Measurements from ENCODE around the gene RNF130.
"Not testable (repeated sequence)": the region's sequence is repeated elsewhere in the genome, so short reads cannot be mapped to it uniquely, and the experiment has no call there.

RNF130 gene

DNA sequence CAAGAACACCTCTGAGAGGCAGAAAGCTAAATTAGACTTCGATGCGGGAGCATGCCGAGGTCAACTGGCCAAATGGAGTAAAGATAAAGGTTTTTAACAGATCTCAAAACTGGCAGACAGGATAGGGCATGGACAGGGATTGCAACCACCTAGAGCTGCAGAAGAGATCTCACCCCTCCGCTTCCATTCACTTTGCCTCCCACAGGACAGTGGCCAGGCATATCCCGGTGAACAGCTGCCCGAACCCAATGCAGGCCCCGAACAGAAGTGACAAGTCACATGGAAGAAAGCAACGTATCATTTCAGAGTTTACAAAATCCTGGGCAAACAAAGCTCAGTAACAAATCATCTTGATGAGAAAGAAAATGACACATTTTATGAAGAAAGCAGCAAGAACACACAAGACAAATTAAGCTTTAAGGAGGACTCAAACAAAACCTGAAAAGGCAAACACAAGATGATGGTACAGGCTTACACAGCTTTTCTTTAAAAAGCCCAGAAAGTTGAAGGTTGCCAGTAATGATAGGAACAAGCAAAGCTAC is 18.4 kb downstream of the RNF130 start:
- no peak for DNase-seq

DNA sequence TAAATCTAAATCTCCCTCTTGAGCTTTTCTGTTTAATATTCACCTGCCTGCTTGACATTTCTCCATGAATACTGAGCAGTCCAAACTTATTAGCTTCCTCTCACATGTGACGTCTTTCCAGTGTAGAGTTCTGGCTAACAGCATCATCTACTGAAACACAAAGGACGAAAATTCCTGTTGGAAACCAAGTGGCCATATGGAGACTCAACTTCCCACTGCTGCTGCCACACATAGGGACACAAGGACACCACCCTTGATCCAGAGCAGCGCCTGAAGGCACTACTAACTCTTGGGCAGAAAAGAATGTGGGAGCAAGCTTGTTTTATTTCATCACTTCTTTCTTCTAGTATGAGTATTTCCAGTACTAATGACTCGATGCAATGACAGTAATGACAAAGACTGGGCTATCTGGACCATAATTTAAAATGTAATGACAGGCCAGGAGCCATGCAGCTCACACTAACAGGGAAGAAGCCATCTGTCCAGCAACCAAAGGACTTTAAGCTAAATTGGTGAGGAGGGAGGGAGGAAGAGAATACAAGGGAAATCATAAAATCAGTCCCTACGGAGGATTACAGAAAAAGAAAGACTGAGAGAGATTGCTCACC is 19.2 kb downstream of the RNF130 start:
- no peak for DNase-seq

DNA sequence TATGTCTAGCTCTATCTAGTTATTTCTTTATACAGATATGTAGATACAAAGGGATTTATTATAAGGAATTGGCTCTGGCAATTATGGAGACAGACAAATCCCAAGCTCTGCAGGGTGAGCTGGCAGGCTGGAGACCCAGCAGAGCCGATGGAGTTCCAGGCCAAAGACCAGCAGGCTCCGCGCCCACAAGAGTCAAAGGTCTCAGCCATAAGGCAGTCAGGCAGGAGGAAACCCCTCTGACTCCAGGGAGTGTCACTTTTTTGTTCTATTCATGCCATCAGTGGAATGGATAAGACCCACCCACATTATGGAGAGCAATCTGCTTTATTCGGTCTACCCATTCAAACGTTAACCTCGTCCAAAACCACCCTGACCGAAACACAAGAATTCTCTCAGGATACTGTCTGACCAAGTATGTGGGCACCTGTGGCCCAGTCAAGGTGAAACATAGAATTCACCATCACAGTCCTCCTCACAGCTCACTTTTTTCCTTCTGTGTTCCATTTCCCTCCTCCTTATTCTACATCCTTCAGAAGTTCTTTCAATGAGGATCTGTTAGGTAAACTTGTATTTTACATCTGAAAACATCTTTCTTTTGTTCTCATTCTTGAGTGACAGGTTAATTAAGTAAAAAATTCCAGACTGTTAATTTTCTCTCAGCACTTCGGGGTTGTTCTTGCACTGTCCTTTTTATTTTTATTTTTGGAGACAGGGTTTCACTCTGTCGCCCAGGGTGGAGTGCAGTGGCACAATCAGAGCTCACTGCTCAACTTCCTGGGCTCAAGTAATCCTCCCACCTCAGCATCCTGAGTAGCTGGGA is 21.2 kb downstream of the RNF130 start:
- DNase-seq = no peak

DNA sequence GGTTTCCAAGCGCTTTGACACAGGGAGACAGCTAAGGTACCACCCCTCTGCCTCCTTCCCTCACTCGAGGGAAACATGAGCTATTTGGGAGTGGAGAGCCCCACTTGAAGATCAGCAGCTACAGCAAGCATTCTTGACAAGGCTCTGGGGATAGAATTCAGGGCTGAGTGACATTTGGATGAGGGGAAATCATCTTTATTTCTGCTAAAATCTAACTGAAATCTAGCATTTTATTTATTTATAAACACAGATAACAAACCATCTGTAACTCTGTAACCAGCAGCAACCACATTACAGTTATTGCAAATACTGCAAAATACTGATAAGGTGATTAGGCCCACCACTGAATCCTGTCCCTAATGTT is 22.4 kb downstream of the RNF130 start:
- no peak for DNase-seq

DNA sequence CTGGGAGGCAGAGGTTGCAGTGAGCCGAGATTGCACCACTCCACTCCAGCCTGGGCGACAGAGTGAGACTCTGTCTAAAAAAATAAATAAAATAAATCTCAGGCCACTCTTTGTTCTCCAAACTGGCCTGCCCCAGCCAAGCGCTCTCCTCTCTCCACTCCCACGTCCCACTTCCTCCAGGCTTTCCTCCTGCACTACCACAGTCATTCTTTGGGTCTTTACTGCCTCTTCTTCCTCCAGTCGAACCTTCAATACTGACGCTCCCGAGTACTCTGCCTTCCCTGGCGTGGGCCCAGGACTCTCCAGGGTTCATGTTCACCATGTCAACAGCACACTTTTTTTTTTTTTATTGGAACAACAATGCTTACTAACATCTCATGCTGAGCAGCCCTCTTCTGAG is 23.9 kb downstream of the RNF130 start:
- no peak for DNase-seq

DNA sequence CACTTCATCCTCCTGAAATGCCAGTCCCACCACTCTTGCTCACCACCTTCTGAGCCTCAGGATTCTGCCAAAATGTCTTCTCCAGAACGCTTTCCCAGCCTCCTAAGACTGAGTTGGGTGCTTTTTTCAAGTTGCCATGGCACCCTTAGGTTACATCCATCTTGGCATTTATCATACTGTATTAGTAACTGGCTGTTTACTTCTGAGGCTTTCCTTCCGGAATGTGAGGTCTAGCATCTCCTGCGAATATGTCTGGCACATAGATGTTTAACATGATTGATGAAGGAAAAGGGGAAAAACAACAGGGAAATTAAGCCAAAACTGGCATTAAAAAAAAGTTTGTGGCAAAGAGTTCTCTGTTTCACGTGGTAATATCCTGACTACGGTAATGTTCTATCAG is 24.9 kb downstream of the RNF130 start:
- no peak for DNase-seq

DNA sequence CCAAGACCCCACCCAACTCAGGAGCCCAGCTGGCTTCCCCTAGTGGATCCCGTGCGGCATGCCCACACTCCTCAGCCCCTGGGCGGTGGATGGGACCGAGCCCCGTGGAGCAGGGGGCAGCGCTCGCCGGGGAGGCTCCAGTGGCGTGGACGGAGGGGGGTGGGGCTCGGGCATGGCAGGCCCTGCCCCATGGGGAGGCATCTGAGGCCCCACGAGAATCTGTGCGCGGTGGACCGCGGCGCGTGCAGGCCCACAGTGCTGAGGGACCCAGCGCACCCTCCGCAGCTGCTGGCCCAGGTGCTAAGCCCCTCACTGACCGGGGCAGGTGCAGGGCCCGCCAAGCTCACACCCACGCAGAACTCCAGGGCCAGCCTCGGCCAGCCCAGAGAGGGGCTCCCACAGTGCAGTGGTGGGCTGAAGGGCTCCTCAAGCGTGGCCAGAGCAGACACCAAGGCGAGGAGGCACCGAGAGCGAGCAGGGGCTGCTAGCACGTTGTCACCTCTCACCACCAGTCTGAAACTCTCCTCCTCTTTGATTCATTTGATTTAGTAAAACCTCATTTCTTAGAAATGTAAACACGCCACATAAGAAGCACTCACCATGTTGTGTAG is 25.6 kb downstream of the RNF130 start:
- no peak for DNase-seq

DNA sequence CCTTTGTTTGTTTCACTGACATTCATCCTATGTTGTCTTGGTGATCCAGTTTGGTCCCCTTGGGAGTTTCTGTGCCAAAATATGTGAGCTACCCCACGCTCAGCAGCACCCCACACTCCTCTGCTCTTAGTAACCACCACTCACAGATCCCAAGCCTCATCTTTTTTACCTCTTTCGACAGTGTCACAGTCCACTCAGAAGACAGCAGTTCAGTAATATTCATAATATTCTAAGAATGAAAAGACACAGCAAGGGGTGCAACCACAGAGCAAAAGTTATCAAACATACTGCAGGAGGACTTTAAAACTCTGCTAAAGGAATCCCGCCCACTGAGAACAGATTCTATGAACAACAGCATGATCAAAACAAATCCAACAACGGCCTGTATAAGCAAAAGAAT is 28.2 kb downstream of the RNF130 start:
- no peak for DNase-seq

DNA sequence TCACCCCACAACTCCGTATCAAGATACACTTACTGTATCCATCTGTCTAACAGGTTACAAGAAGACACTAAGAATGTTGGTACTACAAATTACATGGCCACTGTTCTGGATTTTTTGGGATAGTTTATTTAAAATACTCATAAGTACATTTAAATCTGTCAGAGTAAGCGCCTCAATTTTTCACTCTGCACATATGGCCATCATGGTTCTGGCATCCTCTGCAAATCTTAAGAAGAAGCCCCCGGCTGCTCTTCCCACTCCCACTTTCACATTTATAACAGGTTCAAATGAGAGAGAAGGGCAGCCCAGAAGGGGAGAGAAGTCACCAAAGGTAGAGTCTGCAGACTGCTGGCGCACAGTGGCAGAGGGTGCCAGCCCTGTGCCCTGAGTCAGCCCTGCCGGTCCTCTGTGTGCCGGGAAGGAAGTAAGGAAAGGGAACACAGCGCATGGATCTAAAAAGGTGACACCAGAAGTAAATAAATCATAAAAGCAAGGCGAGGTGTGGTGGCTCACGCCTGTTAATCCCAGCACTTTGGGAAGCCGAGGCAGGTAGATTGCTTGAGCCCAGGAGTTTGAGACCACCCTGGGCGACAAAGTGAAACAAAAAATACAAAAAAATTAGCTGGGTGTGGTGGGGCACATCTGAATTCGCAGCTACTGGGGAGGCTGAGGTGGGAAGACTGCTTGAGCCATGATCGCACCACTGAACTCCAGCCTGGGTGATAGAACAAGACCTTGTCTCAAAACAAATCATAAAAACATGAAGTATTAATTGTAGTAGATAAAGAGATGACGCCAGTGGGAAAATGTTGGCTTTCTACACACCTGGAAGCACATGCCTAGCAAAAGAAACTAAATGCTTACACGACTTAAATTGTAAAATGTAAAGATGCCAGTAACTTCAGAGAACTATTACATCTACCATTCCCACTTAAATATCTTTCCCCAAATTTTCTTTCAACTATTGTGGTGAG is 30.0 kb downstream of the RNF130 start:
- no peak for DNase-seq

DNA sequence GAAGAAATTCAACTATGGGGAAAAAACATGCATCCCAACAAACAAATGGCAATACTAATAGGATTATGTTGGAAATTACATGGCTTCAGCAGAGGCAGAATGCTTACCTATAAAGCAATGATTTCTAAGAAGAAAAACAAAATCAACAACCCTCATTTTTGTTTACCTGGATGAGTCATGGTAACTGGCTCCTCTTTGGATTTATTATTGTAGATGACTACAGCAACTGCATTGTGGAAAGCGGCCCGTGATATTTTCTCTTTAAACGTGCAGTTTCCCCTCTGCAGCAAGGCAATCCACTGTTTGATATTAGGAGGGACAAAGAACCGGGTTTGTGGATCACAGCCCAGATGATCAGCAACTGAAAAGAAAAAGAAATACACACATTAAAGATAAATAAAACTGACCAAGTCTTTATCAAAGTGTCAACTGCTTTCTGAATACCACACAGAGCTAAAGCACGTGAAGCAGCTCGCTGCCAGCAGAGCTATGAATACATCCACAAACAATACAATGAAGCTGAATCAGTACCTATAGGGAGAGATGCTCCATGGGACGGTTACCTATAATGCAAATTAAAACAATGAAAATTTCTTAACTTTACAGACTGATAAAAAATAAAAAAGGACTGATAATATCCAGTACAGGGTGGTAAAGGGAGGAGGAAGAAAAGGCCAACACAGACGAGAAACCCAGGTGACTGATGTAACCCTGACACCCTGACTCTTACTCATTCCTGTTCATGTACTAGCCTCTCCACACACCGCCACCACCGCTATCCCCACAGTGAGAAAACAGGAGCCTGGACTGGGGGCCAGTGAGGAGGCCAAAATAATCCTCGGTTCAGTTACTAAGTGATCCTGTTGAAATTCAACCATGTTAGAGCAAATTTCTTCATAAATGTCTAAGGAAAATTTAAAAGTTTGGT is 31.0 kb downstream of the RNF130 start:
- no peak for DNase-seq

DNA sequence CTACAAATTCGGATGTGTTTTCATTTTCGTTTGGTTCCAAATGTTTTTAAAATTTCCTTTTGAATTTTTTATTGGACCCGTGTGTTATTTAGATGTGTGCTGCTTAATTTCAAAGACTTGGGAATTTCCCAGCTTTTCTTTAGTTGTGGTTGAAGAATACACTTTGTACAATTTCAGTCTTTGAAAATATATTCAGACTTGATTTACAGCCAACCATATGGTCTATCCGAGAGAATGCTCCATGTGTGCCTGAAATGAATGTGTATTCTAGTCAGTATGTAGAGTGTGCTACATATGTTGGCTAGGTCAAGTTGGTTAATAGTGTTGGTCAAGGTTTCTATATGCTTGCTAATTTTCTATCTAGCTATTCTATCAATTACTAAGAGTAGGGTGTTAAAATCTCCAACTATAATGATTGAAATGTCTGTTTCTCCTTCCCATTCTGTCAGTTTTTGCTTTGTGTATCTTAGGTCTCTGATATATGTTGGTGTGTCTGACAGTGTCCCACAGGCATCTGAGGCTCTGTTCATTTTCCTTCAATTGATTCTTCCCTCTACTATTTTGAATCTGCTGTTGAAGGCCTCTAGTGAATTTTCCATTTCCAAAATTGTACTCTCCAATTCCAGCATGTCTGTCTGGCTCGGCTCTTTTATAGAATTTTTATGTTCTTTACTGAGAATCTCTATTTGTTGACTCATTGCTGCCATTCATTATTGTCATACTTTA is 36.2 kb downstream of the RNF130 start:
- DNase-seq = no peak

DNA sequence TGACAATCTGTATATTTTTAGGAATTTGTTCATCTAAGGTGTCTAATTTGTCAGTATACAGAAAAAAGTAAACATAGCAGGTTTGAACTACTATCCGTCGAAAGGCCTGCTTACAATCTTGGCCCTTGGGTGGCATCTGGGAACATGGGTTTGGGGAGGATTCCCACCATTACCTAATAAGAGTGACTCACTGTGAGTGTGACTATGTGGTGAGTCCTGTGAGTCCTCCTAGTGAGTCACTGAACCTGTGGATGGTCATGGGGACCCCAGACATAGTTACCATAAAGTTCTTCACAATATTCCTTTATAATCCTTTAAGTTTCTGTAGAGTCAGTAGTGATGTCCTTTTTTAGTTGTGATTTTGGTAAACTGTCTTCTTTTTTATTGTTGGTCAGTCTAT is 37.0 kb downstream of the RNF130 start:
- no peak for DNase-seq

DNA sequence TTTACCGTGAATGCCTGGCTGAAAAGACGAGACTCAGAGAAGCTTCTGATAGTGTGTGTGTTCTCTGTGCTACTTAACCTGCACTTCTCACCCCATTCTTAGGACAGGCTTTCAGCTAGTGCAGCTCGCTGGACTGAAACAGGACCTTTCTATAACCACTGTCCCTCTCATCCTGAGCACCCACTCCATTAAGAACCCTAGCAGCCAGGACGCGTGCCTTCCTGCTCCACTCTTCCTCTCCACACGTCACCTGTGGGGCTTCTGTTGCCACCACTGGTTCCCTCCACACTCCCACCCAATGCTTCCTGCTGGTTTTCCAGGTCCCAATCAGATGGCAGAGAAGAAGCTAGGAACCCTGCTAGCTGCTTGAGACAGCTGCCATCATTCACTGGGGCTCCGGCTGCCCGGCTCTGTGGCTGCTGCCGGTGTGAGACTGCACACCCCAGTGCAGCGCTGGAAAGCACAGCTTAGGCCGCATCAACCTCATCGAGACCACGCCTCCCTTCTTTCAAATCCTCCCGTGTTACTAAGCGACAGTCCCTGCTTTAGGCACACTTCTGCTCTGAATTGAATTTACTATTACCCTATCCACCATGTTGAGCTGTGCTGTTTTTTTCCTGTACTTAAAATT is 44.0 kb downstream of the RNF130 start:
- no peak for DNase-seq

DNA sequence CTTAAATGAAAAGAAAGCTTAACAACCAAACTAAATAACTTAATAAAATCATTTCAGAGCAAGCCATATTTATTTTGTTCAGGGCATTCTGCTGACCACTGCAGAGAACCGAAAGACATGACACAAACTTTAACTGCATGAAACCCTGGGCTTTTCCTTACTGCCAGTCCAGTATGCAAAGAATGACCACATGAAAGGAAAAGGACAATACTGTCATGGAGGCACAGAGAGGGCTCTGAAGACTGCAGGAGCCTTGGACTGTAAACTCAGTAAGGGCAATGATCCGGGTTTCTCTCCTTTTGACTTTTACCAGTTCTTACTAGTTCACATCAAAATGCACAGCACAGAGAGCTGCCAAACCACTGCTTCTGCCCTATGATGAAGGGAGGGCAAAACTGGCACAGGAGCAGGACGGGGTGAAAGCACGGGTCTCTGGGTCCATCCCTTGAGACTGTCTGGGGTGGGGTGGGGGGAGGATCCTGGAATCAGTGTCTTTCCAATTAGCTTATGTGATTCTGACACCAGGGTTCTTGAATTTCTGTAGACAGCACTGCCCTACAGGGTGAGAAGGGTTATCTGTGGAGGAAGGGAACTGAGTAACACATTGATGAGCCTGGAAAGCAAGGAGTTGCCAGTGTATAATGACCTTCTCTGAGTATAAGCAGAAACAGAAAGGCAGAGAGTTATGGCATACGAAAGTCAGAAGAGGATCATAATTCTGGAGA is 44.7 kb downstream of the RNF130 start:
- DNase-seq = no peak

DNA sequence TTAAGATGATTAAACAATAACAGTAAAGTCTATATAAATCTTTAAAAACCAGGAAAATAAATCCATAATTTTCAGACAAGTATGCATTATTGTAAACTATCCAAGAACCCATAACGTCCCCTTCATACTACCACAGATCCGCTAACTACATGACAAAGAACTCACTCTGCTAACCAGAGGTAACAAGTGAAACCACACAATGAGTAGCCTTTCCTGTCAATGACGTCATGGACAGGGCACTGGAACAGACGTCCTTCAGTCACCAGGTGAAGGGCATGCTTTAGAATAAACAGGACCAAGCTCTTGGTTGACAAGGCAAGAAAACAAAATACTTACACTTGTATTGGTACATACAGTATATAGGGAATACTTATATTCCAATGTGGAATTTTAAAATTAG is 45.2 kb downstream of the RNF130 start:
- no peak for DNase-seq

DNA sequence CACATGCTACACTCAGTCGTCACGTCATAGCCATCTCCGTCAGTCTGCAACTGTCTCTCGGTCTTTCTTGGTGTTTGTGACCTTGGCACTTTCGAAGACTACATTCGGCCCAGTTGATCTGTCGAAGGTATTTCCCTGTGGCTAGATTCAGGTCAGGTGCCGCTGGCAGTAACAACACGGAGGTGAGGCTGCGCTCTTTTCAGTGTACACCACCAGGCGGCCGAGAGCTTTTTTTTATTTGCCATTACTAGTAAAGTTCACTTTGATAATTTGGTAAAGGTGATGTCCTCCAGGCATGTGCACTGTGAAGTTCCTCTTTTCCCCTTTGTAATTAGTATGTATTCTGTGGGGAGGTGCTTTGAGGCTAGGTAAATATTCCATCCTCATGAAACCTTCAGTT is 49.7 kb downstream of the RNF130 start:
- DNase-seq = no peak

DNA sequence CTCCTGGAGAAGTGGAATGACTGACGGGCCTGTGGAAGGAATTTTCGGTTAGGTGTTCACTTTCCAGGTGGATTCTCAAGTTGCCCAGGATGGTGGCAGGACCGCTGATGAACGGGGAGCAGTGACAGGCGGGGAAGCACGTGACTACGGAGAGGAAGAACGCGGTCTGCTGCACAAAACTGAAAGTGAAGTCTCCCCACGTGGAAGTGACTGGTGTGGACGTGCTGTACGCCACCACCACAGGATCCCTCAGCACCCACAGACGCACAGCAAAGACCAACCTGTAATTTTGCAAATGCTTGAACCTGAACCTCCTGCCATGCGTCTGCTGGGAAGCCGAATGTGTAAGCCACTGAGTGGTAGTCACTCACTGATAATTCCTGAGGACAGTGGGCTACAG is 51.4 kb downstream of the RNF130 start:
- no peak for DNase-seq

DNA sequence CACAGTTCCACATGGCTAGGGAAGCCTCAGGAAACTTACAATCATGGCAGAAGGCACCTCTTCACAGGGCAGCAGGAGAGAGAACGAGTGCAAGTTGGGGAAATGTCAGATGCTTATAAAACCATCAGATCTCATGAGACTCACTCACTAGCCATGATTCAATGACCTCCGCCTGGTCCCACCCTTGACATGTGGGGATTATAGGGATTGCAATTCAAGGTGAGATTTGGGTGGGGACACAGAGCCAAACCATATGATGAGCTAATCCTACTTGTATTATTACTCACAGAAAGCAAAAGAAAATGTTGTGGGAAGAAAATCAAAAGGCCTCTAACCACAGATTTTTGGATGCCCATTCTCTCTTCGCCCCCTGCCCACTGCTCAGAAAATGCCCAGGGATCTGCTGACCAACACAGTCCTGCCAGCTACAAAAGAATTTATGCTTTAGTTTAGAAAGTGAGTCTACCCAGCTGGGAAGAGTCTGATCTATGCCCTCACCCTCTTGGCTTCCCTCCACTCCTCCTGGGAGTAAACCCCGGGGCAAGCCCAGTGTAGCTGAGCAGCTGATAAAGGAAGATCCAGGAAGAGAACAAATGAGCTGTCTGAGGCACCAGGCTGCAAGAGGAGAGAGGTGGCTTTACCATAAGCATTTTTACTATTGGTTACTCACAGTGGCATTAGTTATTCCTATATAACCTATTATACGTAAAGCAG is 53.1 kb downstream of the RNF130 start:
- no peak for DNase-seq

DNA sequence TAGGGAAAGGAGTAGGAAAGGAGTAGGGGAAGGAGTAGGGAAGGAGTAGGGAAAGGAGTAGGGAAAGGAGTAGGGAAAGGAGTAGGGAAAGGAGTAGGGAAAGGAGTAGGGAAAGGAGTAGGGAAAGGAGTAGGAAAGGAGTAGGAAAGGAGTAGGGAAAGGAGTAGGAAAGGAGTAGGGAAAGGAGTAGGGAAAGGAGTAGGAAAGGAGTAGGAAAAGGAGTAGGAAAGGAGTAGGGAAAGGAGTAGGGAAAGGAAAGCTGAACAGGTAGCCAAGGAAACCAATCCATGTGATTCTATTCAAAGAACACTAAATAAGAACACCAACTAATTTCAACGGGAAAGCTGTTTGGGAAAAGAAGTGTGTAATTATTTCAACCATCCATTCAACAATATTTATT is 56.0 kb downstream of the RNF130 start:
- not testable (repeated sequence) for DNase-seq

Measured in CD4-positive, alpha-beta T cell treated with Interleukin-17A for 4 hours (primary cell).